ENCODE data around the gene ITPR2. TPM values are rescaled to one million over a fixed set of nuclear protein-coding genes. Genes with fewer than 3 reads are reported as not detected.

ITPR2 gene
- total RNA-seq, 2 donors from 2014 or later: 38.8 to 40.3 TPM

GRCh38 chr12:26830783-26831551 is 2.0 kb downstream of the ITPR2 start:
- intact Hi-C loops (cut with DNase I): loop anchor here in 1 of 2 donors (5.0 kb wide), 1 partner anchor 51 kb away; no protein-coding TSS in a partner anchor
- no peak for DNase-seq (ENCODE audit: low spot score)

GRCh38 chr12:26830363-26830762 is 2.6 kb downstream of the ITPR2 start:
- intact Hi-C loops (cut with DNase I): loop anchor here in 1 of 2 donors (5.0 kb wide), 1 partner anchor 52 kb away; no protein-coding TSS in a partner anchor
- DNase-seq (ENCODE audit: low spot score): no peak

- no peak for DNase-seq (ENCODE audit: low spot score)
- intact Hi-C loops (cut with DNase I): loop anchor here in 1 of 2 donors (10.0 kb wide), 1 partner anchor 114 kb away; no protein-coding TSS in a partner anchor
Observed at GRCh38 chr12:26828280-26829073, 4.5 kb downstream of the ITPR2 start.

GRCh38 chr12:26826437-26826836 is 6.6 kb downstream of the ITPR2 start:
- no peak for DNase-seq (ENCODE audit: low spot score)
- intact Hi-C loops (cut with DNase I): loop anchor here in 1 of 2 donors (10.0 kb wide), 1 partner anchor 112 kb away; no protein-coding TSS in a partner anchor

GRCh38 chr12:26825459-26826016 is 7.5 kb downstream of the ITPR2 start:
- intact Hi-C loops (cut with DNase I): loop anchor here in 1 of 2 donors (10.0 kb wide), 1 partner anchor 111 kb away; no protein-coding TSS in a partner anchor

GRCh38 chr12:26823390-26823789 is 9.6 kb downstream of the ITPR2 start:
- intact Hi-C loops (cut with DNase I): loop anchor here in 1 of 2 donors (10.0 kb wide), 1 partner anchor 109 kb away; no protein-coding TSS in a partner anchor
- no peak for DNase-seq (ENCODE audit: low spot score)

More at GRCh38 chr12:26825459-26826016, 7.5 kb downstream of the ITPR2 start:
- no peak for DNase-seq (ENCODE audit: low spot score)

GRCh38 chr12:26822026-26822425 is 11.0 kb downstream of the ITPR2 start:
- intact Hi-C loops (cut with DNase I): loop anchor here in 1 of 2 donors (10.0 kb wide), 1 partner anchor 107 kb away; no protein-coding TSS in a partner anchor
- no peak for DNase-seq (ENCODE audit: low spot score)

GRCh38 chr12:26821212-26821701 is 11.7 kb downstream of the ITPR2 start:
- intact Hi-C loops (cut with DNase I): loop anchor here in 1 of 2 donors (10.0 kb wide), 1 partner anchor 106 kb away; no protein-coding TSS in a partner anchor
- DNase-seq (ENCODE audit: low spot score): no peak

GRCh38 chr12:26818636-26819035 is 14.4 kb downstream of the ITPR2 start:
- intact Hi-C loops (cut with DNase I): loop anchor here in 1 of 2 donors (5.0 kb wide), 1 partner anchor 36 kb away; no protein-coding TSS in a partner anchor
- DNase-seq (ENCODE audit: low spot score): no peak

GRCh38 chr12:26818201-26818600 is 14.8 kb downstream of the ITPR2 start:
- intact Hi-C loops (cut with DNase I): loop anchor here in 1 of 2 donors (5.0 kb wide), 1 partner anchor 36 kb away; no protein-coding TSS in a partner anchor
- no peak for DNase-seq (ENCODE audit: low spot score)

GRCh38 chr12:26817183-26817591 is 15.8 kb downstream of the ITPR2 start:
- DNase-seq (ENCODE audit: low spot score): no peak
- intact Hi-C loops (cut with DNase I): loop anchor here in 1 of 2 donors (5.0 kb wide), 1 partner anchor 35 kb away; no protein-coding TSS in a partner anchor

- intact Hi-C loops (cut with DNase I): no loop called here
- DNase-seq (ENCODE audit: low spot score): no peak
Observed at GRCh38 chr12:26813812-26814211, 19.2 kb downstream of the ITPR2 start.

- intact Hi-C loops (cut with DNase I): no loop called here
- DNase-seq (ENCODE audit: low spot score): peak; percentile 88
Observed at GRCh38 chr12:26810330-26810729, 22.7 kb downstream of the ITPR2 start.

- DNase-seq (ENCODE audit: low spot score): no peak
- intact Hi-C loops (cut with DNase I): no loop called here
Observed at GRCh38 chr12:26809611-26810285, 23.2 kb downstream of the ITPR2 start.

- intact Hi-C loops (cut with DNase I): no loop called here
- DNase-seq (ENCODE audit: low spot score): no peak
Observed at GRCh38 chr12:26808766-26809476, 24.1 kb downstream of the ITPR2 start.

- intact Hi-C loops (cut with DNase I): no loop called here
- no peak for DNase-seq (ENCODE audit: low spot score)
Observed at GRCh38 chr12:26807292-26807691, 25.7 kb downstream of the ITPR2 start.

- no peak for DNase-seq (ENCODE audit: low spot score)
- intact Hi-C loops (cut with DNase I): no loop called here
Observed at GRCh38 chr12:26806556-26806955, 26.4 kb downstream of the ITPR2 start.

GRCh38 chr12:26805401-26805971 is 27.5 kb downstream of the ITPR2 start:
- intact Hi-C loops (cut with DNase I): no loop called here
- DNase-seq (ENCODE audit: low spot score): no peak
